ENCODE results near the gene ECT2.

ECT2 gene

DNA sequence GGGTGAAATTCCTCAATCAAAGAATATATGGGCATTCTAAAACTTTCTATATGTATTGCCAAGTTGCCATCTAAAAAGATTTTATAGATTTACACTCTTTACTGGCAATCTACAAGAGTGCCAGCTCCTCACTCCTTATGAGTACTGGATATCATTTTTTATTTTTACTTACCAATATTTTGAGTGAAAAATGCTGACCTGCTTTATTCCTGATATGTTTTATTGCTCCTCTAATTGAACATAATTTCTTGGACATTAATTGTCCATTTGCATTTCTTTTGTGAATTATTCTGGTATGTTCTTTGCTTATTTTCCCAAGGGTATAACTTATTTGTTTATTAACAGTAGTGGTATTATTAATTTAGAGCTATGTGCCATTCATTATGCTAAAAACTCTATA, 96.8 kb downstream of the ECT2 start:
- no peak for TF ChIP-seq REST (IDR thresholded peaks at IDR 0.05; ENCODE audit: insufficient replicate concordance, low read depth)
- TF ChIP-seq POLR2AphosphoS5 (IDR thresholded peaks at IDR 0.05; ENCODE audit: low read depth), result no peak
- no peak for TF ChIP-seq SPI1 (IDR thresholded peaks at IDR 0.05; ENCODE audit: borderline replicate concordance, low read depth)
- TF ChIP-seq GABPA (IDR thresholded peaks at IDR 0.05; ENCODE audit: low read depth), result no peak
- TF ChIP-seq CTCF (IDR thresholded peaks at IDR 0.05; ENCODE audit: insufficient read depth, low read length), result no peak
- DNase-seq (ENCODE audit: low read depth in 1 of 2, low spot score in 1 of 2), result no peak
- no peaks in the 10 kb centered on the region for H3K27me3 ChIP-seq (ENCODE audit: insufficient read depth, poor library complexity, severe bottlenecking)
- no peak overlapping the region for H3K4me3 ChIP-seq (replicated peaks; ENCODE audit: insufficient read depth, low read length)
- H3K27ac ChIP-seq (replicated peaks), result no peak overlapping the region

DNA sequence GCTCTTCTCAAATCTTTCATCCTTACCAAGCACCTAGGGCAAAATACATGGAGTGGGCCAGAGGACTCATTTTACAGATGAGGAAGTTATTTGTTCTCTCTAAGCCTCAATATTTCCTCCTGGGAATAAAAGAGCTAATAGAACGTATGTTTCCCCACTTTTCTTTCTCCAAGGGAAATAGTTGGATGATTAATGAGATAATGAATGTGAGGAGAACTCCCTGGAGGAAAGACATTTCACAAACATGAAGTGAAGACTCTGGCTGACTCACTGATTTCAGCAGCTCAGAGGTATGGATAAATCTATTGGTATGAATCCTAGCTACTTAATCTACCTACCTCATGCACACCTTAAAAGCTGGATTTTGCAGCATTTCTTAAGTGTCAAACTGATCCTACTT, 98.4 kb downstream of the ECT2 start:
- no peaks in the 10 kb centered on the region for H3K27me3 ChIP-seq (ENCODE audit: insufficient read depth, poor library complexity, severe bottlenecking)
- DNase-seq (ENCODE audit: low read depth in 1 of 2, low spot score in 1 of 2), result no peak
- H3K27ac ChIP-seq (replicated peaks), result no peak overlapping the region
- TF ChIP-seq SPI1 (IDR thresholded peaks at IDR 0.05; ENCODE audit: borderline replicate concordance, low read depth) (no peak), REST (IDR thresholded peaks at IDR 0.05; ENCODE audit: insufficient replicate concordance, low read depth) (no peak), POLR2AphosphoS5 (IDR thresholded peaks at IDR 0.05; ENCODE audit: low read depth) (no peak), CTCF (IDR thresholded peaks at IDR 0.05; ENCODE audit: insufficient read depth, low read length) (no peak), GABPA (IDR thresholded peaks at IDR 0.05; ENCODE audit: low read depth) (no peak)
- no peak overlapping the region for H3K4me3 ChIP-seq (replicated peaks; ENCODE audit: insufficient read depth, low read length)

GRCh38 chr3:172853005-172853404, 102.5 kb downstream of the ECT2 start:
- no peaks in the 10 kb centered on the region for H3K27me3 ChIP-seq (ENCODE audit: insufficient read depth, poor library complexity, severe bottlenecking)

More at GRCh38 chr3:172853005-172853404, 102.5 kb downstream of the ECT2 start:
- Histone ChIP-seq H3K4me3 (replicated peaks; ENCODE audit: insufficient read depth, low read length) (no peak overlapping the region), H3K27ac (replicated peaks) (no peak overlapping the region)
- TF ChIP-seq CTCF (IDR thresholded peaks at IDR 0.05; ENCODE audit: insufficient read depth, low read length), result no peak
- TF ChIP-seq POLR2AphosphoS5 (IDR thresholded peaks at IDR 0.05; ENCODE audit: low read depth), result no peak
- no peak for TF ChIP-seq REST (IDR thresholded peaks at IDR 0.05; ENCODE audit: insufficient replicate concordance, low read depth)
- TF ChIP-seq SPI1 (IDR thresholded peaks at IDR 0.05; ENCODE audit: borderline replicate concordance, low read depth), result no peak
- TF ChIP-seq GABPA (IDR thresholded peaks at IDR 0.05; ENCODE audit: low read depth), result no peak
- DNase-seq (ENCODE audit: low read depth in 1 of 2, low spot score in 1 of 2), result no peak
